HepG2 (cell line): ENCODE data around the gene STRIP1.

Experiments used
- ATF3 ChIP-seq: sonication (generic); formaldehyde crosslinking; IDR thresholded peaks from 2 replicates; pipeline ENCODE4 v1.4.0; 2020; ENCODE audit warnings: missing genetic modification reagents
- ZNF775 ChIP-seq: sonication (generic); formaldehyde crosslinking; IDR thresholded peaks from 2 replicates; pipeline ENCODE4 v1.4.0; 2020; ENCODE audit warnings: missing genetic modification reagents, mild to moderate bottlenecking, moderate library complexity, borderline replicate concordance

DNA sequence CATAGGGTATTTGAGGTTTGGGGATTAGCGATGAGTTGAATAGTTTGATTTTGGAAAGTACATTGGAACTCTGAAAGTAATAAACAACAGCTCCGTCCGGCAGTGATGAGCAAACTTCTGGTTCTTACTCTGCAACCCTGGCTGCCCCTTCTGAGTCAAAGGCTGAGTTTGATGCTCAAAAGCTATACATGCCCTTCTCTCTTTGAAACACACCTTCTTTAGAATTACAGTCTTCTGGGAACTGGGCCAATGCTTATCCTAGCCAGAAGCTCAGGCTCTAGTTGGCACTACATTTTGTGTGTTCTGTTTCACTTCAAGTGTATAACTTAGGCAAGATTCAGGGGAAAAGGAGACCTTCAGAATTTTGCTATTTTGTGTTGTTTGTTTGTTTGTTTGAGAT is 40.5 kb upstream of the STRIP1 start:
- TF ChIP-seq ZNF775 (CRISPR knock-in tag) (no peak), ATF3 (CRISPR knock-in tag) (no peak)
